ENCODE measurements around the gene ATP6V0E2.

Gene ATP6V0E2

GRCh38 chr7:149873074-149873969, at the start of gene ATP6V0E2:
ATP6V0E2 (plus strand) TSS chr7:149873969; CDS start chr7:149874066, 97 bp downstream.
- Histone ChIP-seq H3K4me3 (ENCODE audit: insufficient read length, low read depth) (peak within 1 kb of the TSS; percentile 71), H3K9ac (ENCODE audit: insufficient read length, low read depth) (peak within 1 kb of the TSS; percentile 54), H3K4me1 (ENCODE audit: insufficient read depth, insufficient read length) (peaks cover 13% of the 10 kb centered on the region), H3K27me3 (ENCODE audit: insufficient read depth, insufficient read length) (peaks cover 21% of the 10 kb centered on the region), H3K36me3 (ENCODE audit: insufficient read depth, insufficient read length, low read length) (peaks cover 2% of the 10 kb centered on the region), H3K9me3 (ENCODE audit: insufficient read depth, low read length) (no peaks in the 10 kb centered on the region)
- peak; percentile 78 for DNase-seq (ENCODE audit: low read depth, low spot score)
- no peak for TF ChIP-seq YY1 (IDR thresholded peaks at IDR 0.05; ENCODE audit: insufficient read depth, insufficient read length)
- TF ChIP-seq ZNF274 (IDR thresholded peaks at IDR 0.05; ENCODE audit: low read depth, low read length), result no peak
- no peak for TF ChIP-seq SUZ12 (IDR thresholded peaks at IDR 0.05; ENCODE audit: extremely low read depth, insufficient read depth, insufficient read length)

GRCh38 chr7:149824301-149824741, 49.4 kb upstream of the ATP6V0E2 start:
- H3K4me3 ChIP-seq (ENCODE audit: insufficient read length, low read depth), result no peak overlapping the region
- H3K4me1 ChIP-seq (ENCODE audit: insufficient read depth, insufficient read length), result no peaks in the 10 kb centered on the region
- DNase-seq (ENCODE audit: low read depth, low spot score), result no peak

GRCh38 chr7:149824748-149825566, 48.8 kb upstream of the ATP6V0E2 start:
- H3K9me3 ChIP-seq (ENCODE audit: insufficient read depth, low read length), result peaks cover 42% of the 10 kb centered on the region; the same call in 1 of the 2 replicates
- H3K4me1 ChIP-seq (ENCODE audit: insufficient read depth, insufficient read length), result no peaks in the 10 kb centered on the region
- TF ChIP-seq YY1 (IDR thresholded peaks at IDR 0.05; ENCODE audit: insufficient read depth, insufficient read length), result no peak
- no peak for TF ChIP-seq ZNF274 (IDR thresholded peaks at IDR 0.05; ENCODE audit: low read depth, low read length)
- TF ChIP-seq SUZ12 (IDR thresholded peaks at IDR 0.05; ENCODE audit: extremely low read depth, insufficient read depth, insufficient read length), result no peak
- no peak overlapping the region for H3K9ac ChIP-seq (ENCODE audit: insufficient read length, low read depth)
- no peaks in the 10 kb centered on the region for H3K36me3 ChIP-seq (ENCODE audit: insufficient read depth, insufficient read length, low read length)
- no peaks in the 10 kb centered on the region for H3K27me3 ChIP-seq (ENCODE audit: insufficient read depth, insufficient read length)
- no peak for DNase-seq (ENCODE audit: low read depth, low spot score)
- no peak overlapping the region for H3K4me3 ChIP-seq (ENCODE audit: insufficient read length, low read depth)

More at GRCh38 chr7:149824301-149824741, 49.4 kb upstream of the ATP6V0E2 start:
- peaks cover 42% of the 10 kb centered on the region; the same call in 1 of the 2 replicates for H3K9me3 ChIP-seq (ENCODE audit: insufficient read depth, low read length)
- TF ChIP-seq SUZ12 (IDR thresholded peaks at IDR 0.05; ENCODE audit: extremely low read depth, insufficient read depth, insufficient read length) (no peak), YY1 (IDR thresholded peaks at IDR 0.05; ENCODE audit: insufficient read depth, insufficient read length) (no peak), ZNF274 (IDR thresholded peaks at IDR 0.05; ENCODE audit: low read depth, low read length) (no peak)
- H3K27me3 ChIP-seq (ENCODE audit: insufficient read depth, insufficient read length), result no peaks in the 10 kb centered on the region
- H3K36me3 ChIP-seq (ENCODE audit: insufficient read depth, insufficient read length, low read length), result no peaks in the 10 kb centered on the region
- no peak overlapping the region for H3K9ac ChIP-seq (ENCODE audit: insufficient read length, low read depth)

- Histone ChIP-seq H3K36me3 (ENCODE audit: insufficient read depth, insufficient read length, low read length) (no peaks in the 10 kb centered on the region), H3K4me3 (ENCODE audit: insufficient read length, low read depth) (no peak overlapping the region), H3K27me3 (ENCODE audit: insufficient read depth, insufficient read length) (no peaks in the 10 kb centered on the region), H3K4me1 (ENCODE audit: insufficient read depth, insufficient read length) (no peaks in the 10 kb centered on the region), H3K9ac (ENCODE audit: insufficient read length, low read depth) (no peak overlapping the region), H3K9me3 (ENCODE audit: insufficient read depth, low read length) (peaks cover 42% of the 10 kb centered on the region; the same call in 1 of the 2 replicates)
- no peak for TF ChIP-seq SUZ12 (IDR thresholded peaks at IDR 0.05; ENCODE audit: extremely low read depth, insufficient read depth, insufficient read length)
- no peak for DNase-seq (ENCODE audit: low read depth, low spot score)
Observed at GRCh38 chr7:149825567-149826343, 48.0 kb upstream of the ATP6V0E2 start.

GRCh38 chr7:149826344-149827088, 47.3 kb upstream of the ATP6V0E2 start:
- Histone ChIP-seq H3K4me1 (ENCODE audit: insufficient read depth, insufficient read length) (peaks cover 2% of the 10 kb centered on the region), H3K4me3 (ENCODE audit: insufficient read length, low read depth) (no peak overlapping the region), H3K9ac (ENCODE audit: insufficient read length, low read depth) (no peak overlapping the region), H3K27me3 (ENCODE audit: insufficient read depth, insufficient read length) (no peaks in the 10 kb centered on the region), H3K9me3 (ENCODE audit: insufficient read depth, low read length) (peaks cover 42% of the 10 kb centered on the region; the same call in 1 of the 2 replicates), H3K36me3 (ENCODE audit: insufficient read depth, insufficient read length, low read length) (no peaks in the 10 kb centered on the region)
- no peak for DNase-seq (ENCODE audit: low read depth, low spot score)
- TF ChIP-seq SUZ12 (IDR thresholded peaks at IDR 0.05; ENCODE audit: extremely low read depth, insufficient read depth, insufficient read length) (no peak), YY1 (IDR thresholded peaks at IDR 0.05; ENCODE audit: insufficient read depth, insufficient read length) (no peak), ZNF274 (IDR thresholded peaks at IDR 0.05; ENCODE audit: low read depth, low read length) (no peak)

Measured in NT2/D1 (cell line).